Fibroblast of skin of right quadriceps (primary cell): ENCODE results near the gene KIAA1614.
"Not testable (repeated sequence)": the region's sequence is repeated elsewhere in the genome, so short reads cannot be mapped to it uniquely, and the experiment has no call there.

Experiments
- DNase-seq: peaks from one replicate; pipeline ENCODE4 v3.0.0-alpha.2; 2013

The KIAA1614 gene

DNA sequence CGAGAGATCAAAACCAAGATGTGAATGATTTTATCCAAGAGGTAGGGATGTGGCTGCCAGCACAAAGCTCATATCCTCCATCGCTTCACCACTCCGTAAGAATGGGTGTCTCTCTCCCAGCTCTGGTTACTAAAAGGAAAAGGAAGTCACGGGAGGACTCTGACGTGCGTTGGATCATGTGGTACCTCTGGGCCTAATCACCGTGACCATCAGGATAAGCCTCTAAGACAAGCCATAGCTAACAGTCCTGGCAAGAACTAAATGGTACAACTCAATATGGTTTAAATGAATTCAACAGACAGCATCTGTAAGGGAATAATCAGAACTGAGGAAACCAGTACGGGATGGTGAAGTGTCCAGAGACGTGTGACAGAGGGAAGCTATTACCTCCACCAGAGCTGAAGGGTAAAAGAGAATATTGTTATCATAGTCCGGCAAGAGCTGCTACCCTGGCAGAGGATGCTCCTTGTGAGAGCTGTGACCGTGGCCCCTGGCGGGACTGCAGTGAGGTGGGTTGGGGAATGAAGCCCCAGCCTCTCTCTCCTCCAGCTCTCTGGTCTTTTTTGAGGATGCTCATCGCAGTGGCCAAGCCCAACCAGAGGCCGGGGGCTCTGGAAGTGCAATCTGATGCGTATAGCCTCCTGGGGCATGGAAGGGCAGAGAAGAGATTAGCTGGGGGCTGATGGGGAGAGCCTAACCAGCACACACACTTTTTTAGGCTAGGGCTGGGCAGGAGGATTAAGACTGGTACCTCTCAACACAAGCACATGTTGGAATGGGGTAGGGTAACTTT is 54.2 kb downstream of the KIAA1614 start:
- no peak for DNase-seq

GRCh38 chr1:180967558-180967957 is 54.9 kb downstream of the KIAA1614 start:
- DNase-seq: no peak

DNA sequence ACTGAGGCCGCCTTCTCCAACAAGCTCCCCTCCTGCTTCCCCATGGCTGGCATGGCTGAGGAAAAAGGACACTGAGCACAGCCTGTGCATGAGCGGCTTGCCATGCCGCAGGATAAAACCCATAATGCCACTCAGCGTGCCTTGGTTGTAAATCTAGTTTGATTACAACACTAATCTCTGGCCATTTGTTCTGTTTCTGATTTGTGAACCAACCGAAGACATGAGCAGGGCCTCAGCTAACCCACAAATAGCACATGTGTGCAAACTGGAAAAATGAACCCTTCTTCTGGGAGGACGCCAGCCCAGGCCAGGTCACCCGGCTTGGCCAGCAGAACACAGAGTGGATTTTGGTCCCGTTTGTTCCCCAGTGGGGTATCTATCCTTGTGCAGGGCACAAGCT is 56.1 kb downstream of the KIAA1614 start:
- not testable (repeated sequence) for DNase-seq

DNA sequence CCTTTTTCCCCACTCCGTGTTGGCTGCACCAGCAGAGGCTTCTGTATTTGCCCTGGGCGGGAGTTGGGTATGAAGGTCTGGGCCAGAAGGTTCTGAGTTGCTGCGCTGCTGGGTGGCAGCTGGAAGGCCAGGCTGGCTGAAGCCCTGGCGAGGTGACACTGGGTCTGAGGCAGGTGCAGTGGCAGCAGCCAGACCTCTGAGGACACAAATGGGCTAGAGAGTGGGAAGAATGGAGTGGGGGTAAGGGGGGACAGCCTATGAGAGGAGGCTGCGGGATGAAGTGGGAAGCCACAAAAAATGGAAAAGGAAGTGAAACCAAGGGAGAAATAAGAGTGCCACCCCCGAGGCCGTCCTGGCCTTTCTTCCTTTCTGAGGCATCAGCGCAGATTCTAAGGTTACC is 56.7 kb downstream of the KIAA1614 start:
- DNase-seq: no peak

DNA sequence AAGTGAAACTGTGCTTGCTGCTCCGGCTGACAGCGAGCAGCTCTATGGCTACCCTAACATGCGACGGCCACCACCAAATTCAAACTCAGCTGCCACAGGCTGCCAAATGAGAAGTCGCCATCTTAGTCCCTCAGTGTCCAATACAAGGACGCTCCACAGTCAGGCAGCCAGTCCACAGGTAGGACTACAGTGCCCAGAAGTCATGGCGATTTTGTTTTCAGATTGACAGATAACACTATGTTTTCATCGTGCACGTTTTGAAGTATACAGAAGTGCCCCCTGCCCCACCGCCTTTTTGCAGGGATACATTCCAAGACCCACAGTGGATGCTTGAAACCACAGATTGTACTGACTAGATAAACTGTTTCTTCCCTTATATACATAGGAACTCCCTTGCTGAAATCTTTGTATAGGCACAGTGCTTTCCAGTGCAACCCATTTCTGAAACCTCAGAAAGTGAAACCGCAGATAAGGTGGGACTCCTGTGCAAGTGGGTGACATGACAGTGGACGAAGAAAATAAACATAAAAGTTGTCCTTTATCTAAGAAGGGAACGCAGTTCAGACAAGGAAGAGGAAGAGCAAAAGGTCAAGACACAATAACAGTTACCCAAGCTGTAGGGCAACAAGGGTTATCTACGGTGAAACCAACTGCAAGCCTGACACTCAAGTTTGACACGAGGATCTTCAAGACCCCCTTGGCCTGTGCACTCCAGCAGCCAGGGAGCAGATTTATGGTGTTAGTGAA is 57.8 kb downstream of the KIAA1614 start:
- no peak for DNase-seq

GRCh38 chr1:180971273-180971997 is 58.7 kb downstream of the KIAA1614 start:
- no peak for DNase-seq

- no peak for DNase-seq
Measured at GRCh38 chr1:180973369-180973768, 60.7 kb downstream of the KIAA1614 start.

DNA sequence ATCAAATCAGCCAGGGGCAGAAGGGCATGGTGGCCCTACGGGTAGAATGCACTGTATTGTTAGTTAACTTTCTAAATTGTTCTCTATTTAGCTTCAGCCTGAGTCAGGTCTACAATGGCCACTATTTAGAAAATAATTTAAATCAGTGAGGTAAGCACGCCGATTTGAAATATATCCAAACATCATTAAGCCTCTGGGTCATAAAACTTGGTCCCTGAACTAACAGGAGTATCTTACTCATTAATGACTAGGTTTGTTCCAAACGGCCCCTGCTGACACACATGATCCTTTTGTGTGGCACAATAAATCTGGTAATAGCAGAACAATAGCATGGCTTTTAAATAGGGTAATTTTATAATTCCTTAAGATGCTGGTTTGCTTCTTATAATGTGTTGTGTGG is 61.5 kb downstream of the KIAA1614 start:
- DNase-seq: no peak

- DNase-seq: no peak
Measured at GRCh38 chr1:180975551-180975950, 62.9 kb downstream of the KIAA1614 start.

- no peak for DNase-seq
Measured at GRCh38 chr1:180976191-180976590, 63.5 kb downstream of the KIAA1614 start.

DNA sequence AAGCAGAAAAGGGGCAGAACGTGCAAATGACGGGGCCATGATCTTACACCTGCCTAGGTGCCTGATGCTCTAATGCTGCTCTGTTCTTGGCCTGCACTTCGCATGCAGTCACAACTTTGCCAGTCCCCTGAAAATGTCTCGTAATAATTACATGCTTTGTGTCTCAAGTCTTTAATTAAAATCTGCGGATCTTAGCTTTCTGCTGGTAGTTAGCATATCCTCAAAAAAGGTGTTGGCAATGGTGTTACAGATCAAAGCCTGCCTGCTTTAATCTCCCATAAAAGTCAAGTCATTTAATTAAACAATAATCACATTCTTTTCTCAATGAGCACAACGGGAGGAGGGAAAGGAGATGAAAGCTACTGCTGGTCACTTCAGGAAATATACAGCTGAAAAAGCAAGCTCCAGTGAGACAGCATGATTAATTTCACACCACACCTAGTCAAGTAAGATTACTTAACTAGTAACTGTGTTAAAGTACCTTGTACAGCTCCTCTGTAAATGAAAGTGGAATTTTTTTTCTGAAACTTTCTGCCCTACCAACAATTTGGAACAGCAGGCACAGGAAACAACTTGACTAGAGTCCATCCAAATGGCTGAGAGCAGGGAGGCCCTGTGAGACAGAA is 64.1 kb downstream of the KIAA1614 start:
- no peak for DNase-seq

DNA sequence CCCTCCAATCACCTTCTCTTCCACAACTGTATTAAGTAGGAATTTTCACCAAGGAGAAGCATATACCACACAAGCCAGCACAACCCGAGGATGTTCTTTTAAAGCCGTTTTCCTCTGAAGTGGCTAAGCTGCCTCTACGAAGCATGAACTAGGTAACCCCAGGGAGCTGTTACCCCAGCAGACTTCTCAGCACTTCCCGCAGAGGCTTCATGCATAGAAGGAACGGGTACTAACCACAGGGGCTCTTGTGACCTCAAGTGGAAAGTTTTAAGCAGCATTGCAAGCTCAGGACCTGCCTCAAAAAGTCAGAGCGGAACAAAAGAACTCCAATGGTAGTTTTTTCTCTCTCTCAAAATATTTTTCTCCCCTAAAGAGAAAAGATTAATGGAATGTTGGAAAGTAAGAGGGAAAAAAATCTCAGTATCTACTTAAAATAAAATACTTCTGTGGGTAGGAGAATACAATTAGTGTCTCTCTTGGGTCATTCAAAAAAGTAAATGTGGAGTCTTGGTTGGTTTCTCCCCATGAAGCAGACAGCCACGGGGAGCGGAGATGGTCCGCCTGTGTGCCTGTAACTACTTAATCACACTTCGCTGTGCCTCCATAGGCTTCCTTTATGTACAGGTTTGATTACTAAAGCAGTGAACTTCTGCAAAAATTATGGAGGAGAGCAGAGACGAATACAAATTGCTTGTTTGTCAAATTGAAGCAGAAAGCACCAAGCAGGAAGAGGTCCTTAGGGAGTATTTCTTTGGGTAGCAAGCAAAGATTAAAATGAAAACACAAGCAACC is 69.1 kb downstream of the KIAA1614 start:
- DNase-seq: no peak

DNA sequence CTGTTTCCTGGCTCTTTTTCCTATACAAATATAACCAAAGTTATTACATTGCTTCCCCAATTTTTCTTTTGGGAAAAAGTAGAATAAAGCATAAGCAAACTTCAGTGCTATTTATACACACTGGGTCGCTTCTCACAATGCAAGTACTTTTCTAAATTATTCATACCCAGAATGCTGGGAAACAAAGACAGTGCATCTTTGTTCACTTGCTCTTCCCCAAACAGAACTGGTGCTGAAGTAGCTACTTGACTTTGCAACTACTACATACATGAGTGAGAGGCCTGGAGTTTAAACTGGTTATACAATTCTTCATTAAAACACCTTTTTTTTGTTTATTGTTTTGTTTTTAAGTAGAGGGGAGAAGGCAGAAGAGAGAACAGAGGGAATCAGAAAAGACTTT is 69.7 kb downstream of the KIAA1614 start:
- no peak for DNase-seq

GRCh38 chr1:180988253-180988752 is 75.6 kb downstream of the KIAA1614 start:
- no peak for DNase-seq

DNA sequence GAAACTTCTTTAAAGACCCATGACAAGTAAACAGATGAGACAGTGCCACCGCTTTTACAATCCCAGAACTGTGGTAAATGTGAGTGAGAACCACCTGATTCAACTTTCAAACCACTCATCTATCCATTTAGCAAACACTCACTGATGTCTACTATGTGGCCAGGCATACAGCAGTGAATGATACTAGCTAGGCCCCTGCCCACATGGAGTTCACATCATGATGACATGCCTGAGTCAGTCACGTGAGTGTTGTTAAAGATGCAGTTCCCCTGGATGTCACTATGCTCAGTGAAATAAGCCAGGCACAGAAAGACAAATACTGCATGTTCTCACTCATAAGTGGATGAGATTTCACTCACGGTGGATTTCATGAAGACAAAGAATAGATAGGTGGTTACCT is 81.6 kb downstream of the KIAA1614 start:
- no peak for DNase-seq

GRCh38 chr1:180997843-180998504 is 85.3 kb downstream of the KIAA1614 start:
- no peak for DNase-seq
